Measurements from ENCODE around the gene SLC22A16.

The SLC22A16 gene

DNA sequence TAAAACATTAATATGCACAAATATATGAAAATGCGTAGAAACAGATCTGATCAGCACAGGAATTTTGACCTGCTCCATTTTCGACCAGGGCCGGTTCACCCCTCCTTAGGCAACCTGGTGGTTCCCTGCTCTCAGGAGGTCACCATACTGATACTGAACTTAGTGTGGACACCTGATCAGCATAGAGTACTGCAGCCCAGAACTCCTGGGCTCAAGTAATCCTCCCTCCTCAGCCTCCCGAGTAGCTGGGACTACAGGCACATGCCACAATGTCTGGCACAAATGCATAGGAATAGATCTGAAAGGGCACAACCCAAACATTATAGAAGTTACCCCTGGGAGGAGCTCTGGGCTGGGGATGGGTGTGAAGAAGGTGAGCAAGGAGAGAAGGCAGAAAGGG, 36.4 kb downstream of the SLC22A16 start:
- no peak overlapping the region for H3K4me3 ChIP-seq (ENCODE audit: low read depth, low read length, poor library complexity, severe bottlenecking)
- no peaks in the 10 kb centered on the region for H3F3A ChIP-seq (ENCODE audit: insufficient read depth, low read length)
- no peaks in the 10 kb centered on the region for H3K27me3 ChIP-seq (ENCODE audit: insufficient read depth, low read length)
- H3K9ac ChIP-seq (ENCODE audit: low read length): no peak overlapping the region
- H3K36me3 ChIP-seq (ENCODE audit: insufficient read depth, low read length): no peaks in the 10 kb centered on the region
- H3K79me2 ChIP-seq (ENCODE audit: insufficient read depth, low read length): no peaks in the 10 kb centered on the region
- H4K20me1 ChIP-seq (ENCODE audit: insufficient read depth, low read length): no peaks in the 10 kb centered on the region
- H3K27ac ChIP-seq (ENCODE audit: low read depth, low read length, poor library complexity, severe bottlenecking): no peak overlapping the region
- H3K4me1 ChIP-seq (ENCODE audit: insufficient read depth, low read length, severe bottlenecking): no peaks in the 10 kb centered on the region
- no peaks in the 10 kb centered on the region for H3K9me3 ChIP-seq (ENCODE audit: low read length)
- TF ChIP-seq, protein P1, sequence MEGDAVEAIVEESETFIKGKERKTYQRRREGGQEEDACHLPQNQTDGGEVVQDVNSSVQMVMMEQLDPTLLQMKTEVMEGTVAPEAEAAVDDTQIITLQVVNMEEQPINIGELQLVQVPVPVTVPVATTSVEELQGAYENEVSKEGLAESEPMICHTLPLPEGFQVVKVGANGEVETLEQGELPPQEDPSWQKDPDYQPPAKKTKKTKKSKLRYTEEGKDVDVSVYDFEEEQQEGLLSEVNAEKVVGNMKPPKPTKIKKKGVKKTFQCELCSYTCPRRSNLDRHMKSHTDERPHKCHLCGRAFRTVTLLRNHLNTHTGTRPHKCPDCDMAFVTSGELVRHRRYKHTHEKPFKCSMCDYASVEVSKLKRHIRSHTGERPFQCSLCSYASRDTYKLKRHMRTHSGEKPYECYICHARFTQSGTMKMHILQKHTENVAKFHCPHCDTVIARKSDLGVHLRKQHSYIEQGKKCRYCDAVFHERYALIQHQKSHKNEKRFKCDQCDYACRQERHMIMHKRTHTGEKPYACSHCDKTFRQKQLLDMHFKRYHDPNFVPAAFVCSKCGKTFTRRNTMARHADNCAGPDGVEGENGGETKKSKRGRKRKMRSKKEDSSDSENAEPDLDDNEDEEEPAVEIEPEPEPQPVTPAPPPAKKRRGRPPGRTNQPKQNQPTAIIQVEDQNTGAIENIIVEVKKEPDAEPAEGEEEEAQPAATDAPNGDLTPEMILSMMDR (IDR thresholded peaks at IDR 0.05; ENCODE audit: low read length): no peak
- TF ChIP-seq EZH2 (IDR thresholded peaks at IDR 0.05; ENCODE audit: borderline replicate concordance, low read length): no peak
- no peak overlapping the region for H2AFZ ChIP-seq (ENCODE audit: low read length)
- H3K9me2 ChIP-seq (ENCODE audit: low read depth, low read length): no peaks in the 10 kb centered on the region
- H3K4me2 ChIP-seq (ENCODE audit: low read length): no peak overlapping the region

DNA sequence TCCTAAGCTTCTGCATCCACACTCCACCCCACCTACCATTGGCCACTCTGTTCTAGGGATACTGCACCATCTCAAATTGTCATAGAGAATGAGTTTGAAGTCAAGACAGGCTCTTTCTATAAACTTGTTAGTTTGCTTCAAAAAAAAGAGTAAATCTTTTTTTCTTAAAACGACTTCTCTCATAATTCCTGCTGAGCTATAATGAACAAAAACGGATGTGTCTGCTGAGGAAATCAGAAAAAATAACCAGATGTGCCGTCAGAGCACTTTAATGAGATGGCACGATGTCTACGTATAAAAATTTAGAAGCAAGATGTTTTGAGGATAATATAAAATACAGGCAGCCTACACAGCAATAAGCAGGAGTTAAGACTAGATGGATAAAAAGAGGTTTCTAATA, 37.1 kb downstream of the SLC22A16 start:
- Histone ChIP-seq H4K20me1 (ENCODE audit: insufficient read depth, low read length) (no peaks in the 10 kb centered on the region), H3F3A (ENCODE audit: insufficient read depth, low read length) (no peaks in the 10 kb centered on the region), H3K4me1 (ENCODE audit: insufficient read depth, low read length, severe bottlenecking) (no peaks in the 10 kb centered on the region), H3K9me3 (ENCODE audit: low read length) (no peaks in the 10 kb centered on the region), H3K36me3 (ENCODE audit: insufficient read depth, low read length) (no peaks in the 10 kb centered on the region), H3K27me3 (ENCODE audit: insufficient read depth, low read length) (no peaks in the 10 kb centered on the region), H3K4me3 (ENCODE audit: low read depth, low read length, poor library complexity, severe bottlenecking) (no peak overlapping the region), H3K9me2 (ENCODE audit: low read depth, low read length) (no peaks in the 10 kb centered on the region), H3K27ac (ENCODE audit: low read depth, low read length, poor library complexity, severe bottlenecking) (no peak overlapping the region), H2AFZ (ENCODE audit: low read length) (no peak overlapping the region), H3K79me2 (ENCODE audit: insufficient read depth, low read length) (no peaks in the 10 kb centered on the region), H3K4me2 (ENCODE audit: low read length) (no peak overlapping the region), H3K9ac (ENCODE audit: low read length) (no peak overlapping the region)
- TF ChIP-seq EZH2 (IDR thresholded peaks at IDR 0.05; ENCODE audit: borderline replicate concordance, low read length): no peak
- TF ChIP-seq, protein P1 (IDR thresholded peaks at IDR 0.05; ENCODE audit: low read length): no peak

DNA sequence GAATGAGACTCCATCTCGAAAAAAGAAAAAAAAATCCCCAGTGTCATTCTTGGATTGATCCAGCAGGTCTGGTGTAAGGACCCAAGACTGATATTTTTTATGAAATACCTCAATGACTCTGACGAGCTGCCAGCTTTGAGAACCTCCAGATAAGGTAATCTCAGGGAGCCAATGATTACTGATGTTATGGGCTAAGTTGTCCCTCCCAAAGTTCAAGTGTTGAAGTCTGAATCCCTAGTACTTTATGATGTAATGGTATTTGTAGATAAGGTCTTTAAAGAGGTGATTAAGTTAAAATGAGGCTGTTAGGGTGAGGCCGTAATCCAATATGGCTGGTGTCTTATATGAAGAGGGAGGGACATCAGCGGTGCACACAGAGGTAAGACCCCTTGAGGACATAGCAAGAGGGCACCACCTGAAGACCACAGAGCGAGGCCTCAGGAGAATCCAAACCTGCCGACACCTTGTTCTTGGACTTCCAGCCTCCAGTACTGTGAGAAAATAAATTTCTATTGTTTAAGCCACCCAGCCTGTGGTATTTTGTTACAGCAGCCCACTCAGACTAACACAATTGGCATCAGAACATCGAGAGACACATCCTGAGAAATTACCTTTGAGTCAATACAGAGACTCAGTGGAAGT, 41.3 kb downstream of the SLC22A16 start:
- Histone ChIP-seq H3K4me3 (ENCODE audit: low read depth, low read length, poor library complexity, severe bottlenecking) (no peak overlapping the region), H3F3A (ENCODE audit: insufficient read depth, low read length) (no peaks in the 10 kb centered on the region), H3K9me2 (ENCODE audit: low read depth, low read length) (no peaks in the 10 kb centered on the region), H3K4me1 (ENCODE audit: insufficient read depth, low read length, severe bottlenecking) (no peaks in the 10 kb centered on the region), H3K9me3 (ENCODE audit: low read length) (no peaks in the 10 kb centered on the region), H3K79me2 (ENCODE audit: insufficient read depth, low read length) (no peaks in the 10 kb centered on the region), H3K27ac (ENCODE audit: low read depth, low read length, poor library complexity, severe bottlenecking) (no peak overlapping the region), H3K27me3 (ENCODE audit: insufficient read depth, low read length) (no peaks in the 10 kb centered on the region), H2AFZ (ENCODE audit: low read length) (no peak overlapping the region), H3K36me3 (ENCODE audit: insufficient read depth, low read length) (no peaks in the 10 kb centered on the region), H3K4me2 (ENCODE audit: low read length) (no peak overlapping the region), H3K9ac (ENCODE audit: low read length) (no peak overlapping the region), H4K20me1 (ENCODE audit: insufficient read depth, low read length) (no peaks in the 10 kb centered on the region)
- TF ChIP-seq, protein P1 (IDR thresholded peaks at IDR 0.05; ENCODE audit: low read length): no peak
- TF ChIP-seq EZH2 (IDR thresholded peaks at IDR 0.05; ENCODE audit: borderline replicate concordance, low read length): no peak
